CD14-positive monocyte (primary cell): ENCODE data around the gene CHPF. TPM values are rescaled to one million over a fixed set of nuclear protein-coding genes. Genes with fewer than 3 reads are reported as not detected.

ENCODE experiments used
- DNase-seq, 3 donors: peaks; one replicate each; pipeline ENCODE4 v3.0.0-alpha.2; 2011 to 2022
- H2AFZ ChIP-seq: 2 replicates; pipeline ENCODE4 v1.6.0; 2012; ENCODE audit warnings: mild to moderate bottlenecking, low read depth, low read length, inconsistent platforms; ENCODE audit not compliant: insufficient read depth, poor library complexity, severe bottlenecking
- H3K27ac ChIP-seq, 2 donors: 1 replicate in 1 of 2; 2 replicates in 1 of 2; pipeline ENCODE4 v1.5.1; 2012 to 2013; ENCODE audit warnings: low read length in 2 of 2, control low read depth in 1 of 2, inconsistent platforms in 1 of 2, low read depth in 1 of 2, mild to moderate bottlenecking in 1 of 2
- H3K27me3 ChIP-seq, 2 donors: one replicate each; pipeline versions ENCODE4 v1.6.0 to v1.6.1; 2011 to 2013; ENCODE audit warnings: low read length in 2 of 2; ENCODE audit not compliant: control insufficient read depth in 2 of 2, insufficient read depth in 2 of 2
- H3K36me3 ChIP-seq, 2 donors: replicated peaks in 1 of 2; 1 replicate in 1 of 2; 2 replicates in 1 of 2; pipeline versions ENCODE4 v1.5.1 to v1.6.1; 2012 to 2013; ENCODE audit warnings: low read length in 2 of 2, control low read depth in 1 of 2, inconsistent platforms in 1 of 2, mild to moderate bottlenecking in 1 of 2; ENCODE audit not compliant: insufficient read depth in 2 of 2, control insufficient read depth in 1 of 2
- H3K4me1 ChIP-seq, 2 donors: 1 replicate in 1 of 2; 2 replicates in 1 of 2; pipeline versions ENCODE4 v1.5.1 to v1.6.1; 2012 to 2013; ENCODE audit warnings: low read length in 2 of 2, control low read depth in 1 of 2, inconsistent platforms in 1 of 2, mild to moderate bottlenecking in 1 of 2, moderate library complexity in 1 of 2; ENCODE audit not compliant: insufficient read depth in 2 of 2, control insufficient read depth in 1 of 2
- H3K4me2 ChIP-seq: replicated peaks from 2 replicates; pipeline ENCODE3; 2012; ENCODE audit warnings: low read length, moderate library complexity, mild to moderate bottlenecking; ENCODE audit not compliant: poor library complexity, severe bottlenecking; ENCODE audit errors: extremely low read depth
- H3K4me3 ChIP-seq, 3 experiments: fragments of 200-600 bp in 1 of 3; sonication (generic) in 1 of 3; replicated peaks in 1 of 3; 1 replicate in 2 of 3; 2 replicates in 1 of 3; pipeline ENCODE4 v1.5.1; 2011 to 2013; ENCODE audit warnings: low read length in 3 of 3, mild to moderate bottlenecking in 3 of 3, control low read depth in 2 of 3, low read depth in 2 of 3, inconsistent platforms in 1 of 3, moderate library complexity in 1 of 3
- H3K79me2 ChIP-seq: 2 replicates; pipeline ENCODE4 v1.6.0; 2012; ENCODE audit warnings: mild to moderate bottlenecking, control low read depth, inconsistent platforms, low read length, moderate library complexity; ENCODE audit not compliant: insufficient read depth
- H3K9ac ChIP-seq: 2 replicates; pipeline ENCODE4 v1.6.0; 2017; ENCODE audit warnings: low read length, mild to moderate bottlenecking; ENCODE audit not compliant: insufficient read depth, poor library complexity, severe bottlenecking
- H3K9me3 ChIP-seq, 2 donors: replicated peaks in 1 of 2; 1 replicate in 1 of 2; 2 replicates in 1 of 2; pipeline versions ENCODE4 v1.5.1 to v1.6.1; 2012 to 2013; ENCODE audit warnings: low read length in 2 of 2, control low read depth in 1 of 2; ENCODE audit not compliant: control insufficient read depth in 1 of 2, insufficient read depth in 1 of 2
- H4K20me1 ChIP-seq: 2 replicates; pipeline ENCODE4 v1.6.0; 2012; ENCODE audit warnings: mild to moderate bottlenecking, low read length, control low read depth, moderate library complexity; ENCODE audit not compliant: insufficient read depth
- H3K27ac Mint-ChIP-seq, 7 donors: one replicate each; pipeline ENCODE4 v1.8.0; 2020; ENCODE audit warnings: mild to moderate bottlenecking in 7 of 7, mixed read lengths in 7 of 7, moderate library complexity in 6 of 7, inconsistent platforms in 2 of 7
- H3K27me3 Mint-ChIP-seq, 3 donors: one replicate each; pipeline ENCODE4 v1.8.0; 2021 to 2022; ENCODE audit warnings: low read depth in 3 of 3, mild to moderate bottlenecking in 3 of 3, mixed read lengths in 3 of 3, moderate library complexity in 3 of 3, inconsistent platforms in 1 of 3
- H3K36me3 Mint-ChIP-seq, 2 donors: one replicate each; pipeline ENCODE4 v1.8.0; 2020; ENCODE audit warnings: mixed read lengths in 2 of 2, inconsistent platforms in 1 of 2, mild to moderate bottlenecking in 1 of 2
- H3K4me1 Mint-ChIP-seq: one replicate; pipeline ENCODE4 v1.8.0; 2020; ENCODE audit warnings: mild to moderate bottlenecking, mixed read lengths
- H3K4me3 Mint-ChIP-seq, 2 donors: one replicate each; pipeline ENCODE4 v1.8.0; 2020; ENCODE audit warnings: mild to moderate bottlenecking in 2 of 2, mixed read lengths in 2 of 2, moderate library complexity in 1 of 2
- H3K9me3 Mint-ChIP-seq, 7 donors: one replicate each; pipeline ENCODE4 v1.8.0; 2020 to 2022; ENCODE audit warnings: mixed read lengths in 7 of 7, mild to moderate bottlenecking in 6 of 7, moderate library complexity in 6 of 7, inconsistent platforms in 2 of 7
- CTCF ChIP-seq: fragments of 200-600 bp; IDR thresholded peaks from one replicate; pipeline ENCODE4 v1.8.0; 2022; ENCODE audit warnings: antibody characterized with exemption, mild to moderate bottlenecking
- WGBS: methylation state at CpG from one replicate; pipeline ENCODE4 v1.1.5; 2013; ENCODE audit warnings: missing lambda C conversion rate; ENCODE audit not compliant: insufficient coverage; 5-methylcytosine and 5-hydroxymethylcytosine counted together
- intact Hi-C, 2 donors: fragments of 100-400 bp; cut with micrococcal nuclease; formaldehyde crosslinking; loops; one replicate each; pipeline versions ENCODE4 v1.15.0 to v1.15.1; 2023
- polyA plus RNA-seq, 3 donors: library from polyadenylated mRNA; depleted of rRNA in 1 of 3; unstranded in 2 of 3; stranded (reverse) in 1 of 3; fragments of 300-500 nt in 2 of 3; fragments of >200 nt in 1 of 3; fragmentation: Illumina TruSeq in 2 of 3; gene quantifications; 1 replicate in 2 of 3; 2 replicates in 1 of 3; pipeline ENCODE4 v1.2.3, GENCODE V29; 2012 to 2021

The CHPF gene
- polyA plus RNA-seq, 3 donors = 0.09 to 0.32 (median 0.09) TPM

- Histone ChIP-seq H3K9me3 (peaks cover 2 to 10% of the 10 kb centered on the region in 2 donors), H3K4me2 (peak within 1 kb of the TSS; percentile 97), H3K27me3 (peaks cover 31 to 42% of the 10 kb centered on the region in 2 donors), H3K9ac (peak within 1 kb of the TSS; percentile 91), H3K27ac (peak within 1 kb of the TSS; percentile 89 to 90), H3K4me3 (peak within 1 kb of the TSS; percentile 58 to 93 (median 80)), H4K20me1 (no peaks in the 10 kb centered on the region), H3K79me2 (peaks cover 11% of the 10 kb centered on the region), H2AFZ (peak within 1 kb of the TSS; percentile 94), H3K4me1 (peaks cover 28 to 43% of the 10 kb centered on the region in 2 donors), H3K36me3 (peaks cover 8 to 25% of the 10 kb centered on the region in 2 donors)
- H3K27me3 Mint-ChIP-seq = peaks cover 42 to 46% (median 43%) of the 10 kb centered on the region in 3 donors
- peak within 1 kb of the TSS; percentile 98 to 100 for H3K4me3 Mint-ChIP-seq
- peaks cover 0 to 19% (median 1%) of the 10 kb centered on the region in 7 donors for H3K9me3 Mint-ChIP-seq
- H3K36me3 Mint-ChIP-seq = peaks cover 13 to 26% of the 10 kb centered on the region in 2 donors
- DNase-seq = peak; percentile 93 to 95 (median 94)
- H3K4me1 Mint-ChIP-seq = peaks cover 38% of the 10 kb centered on the region
- peak within 1 kb of the TSS; percentile 94 to 99 (median 97) for H3K27ac Mint-ChIP-seq
- no peak for TF ChIP-seq CTCF
- 0% methylated on average over 45 of the region's 49 CpGs for WGBS
- intact Hi-C loops = loop anchor here (5.0 to 10.0 kb wide), 4 partner anchors 34 to 334 kb away; partner anchors contain the start of genes DNPEP (in 2 of the 2), STK11IP (in 2 of the 2) and NHEJ1 (in 1 of the 2)
These were observed 45.1 kb downstream of the CHPF start, which contains the start of gene GMPPA for GRCh38 chr2:219498280-219499057. GMPPA (plus strand) TSS chr2:219498891; CDS start chr2:219499976, 1,085 bp downstream.

- Mint-ChIP-seq H3K4me1 (peaks cover 38% of the 10 kb centered on the region), H3K4me3 (peak overlapping the region; percentile 98 to 100), H3K27me3 (peaks cover 48 to 51% (median 50%) of the 10 kb centered on the region in 3 donors), H3K27ac (peak overlapping the region; percentile 94 to 99 (median 97)), H3K36me3 (peaks cover 10 to 21% of the 10 kb centered on the region in 2 donors), H3K9me3 (peaks cover 0 to 22% (median 1%) of the 10 kb centered on the region in 7 donors)
- DNase-seq = peak; percentile 73 to 78 (median 77)
- Histone ChIP-seq H3K79me2 (peaks cover 11% of the 10 kb centered on the region), H3K4me2 (peak overlapping the region; percentile 97), H3K9ac (peak overlapping the region; percentile 91), H3K36me3 (peaks cover 6 to 18% of the 10 kb centered on the region in 2 donors), H3K9me3 (peaks cover 2 to 10% of the 10 kb centered on the region in 2 donors), H3K4me1 (peaks cover 28 to 43% of the 10 kb centered on the region in 2 donors), H3K27ac (peak overlapping the region; percentile 89 to 90), H3K4me3 (peak overlapping the region; percentile 58 to 93 (median 80)), H4K20me1 (no peaks in the 10 kb centered on the region), H2AFZ (peak overlapping the region; percentile 94), H3K27me3 (peaks cover 31 to 48% of the 10 kb centered on the region in 2 donors)
- intact Hi-C loops = loop anchor here (5.0 to 10.0 kb wide), 4 partner anchors 35 to 333 kb away; partner anchors contain the start of genes DNPEP (in 2 of the 2), STK11IP (in 2 of the 2) and NHEJ1 (in 1 of the 2)
- TF ChIP-seq CTCF = no peak
- 2% methylated on average over 57 of the region's 59 CpGs for WGBS
These were observed 45.9 kb downstream of the CHPF start for GRCh38 chr2:219497495-219498279.
